ENCODE results near the gene MPPE1.
A peak's percentile ranks its signal among the peaks of the same experiment; 100 is the strongest.
"Not testable (repeated sequence)": the region's sequence is repeated elsewhere in the genome, so short reads cannot be mapped to it uniquely, and the experiment has no call there.

Gene MPPE1

DNA sequence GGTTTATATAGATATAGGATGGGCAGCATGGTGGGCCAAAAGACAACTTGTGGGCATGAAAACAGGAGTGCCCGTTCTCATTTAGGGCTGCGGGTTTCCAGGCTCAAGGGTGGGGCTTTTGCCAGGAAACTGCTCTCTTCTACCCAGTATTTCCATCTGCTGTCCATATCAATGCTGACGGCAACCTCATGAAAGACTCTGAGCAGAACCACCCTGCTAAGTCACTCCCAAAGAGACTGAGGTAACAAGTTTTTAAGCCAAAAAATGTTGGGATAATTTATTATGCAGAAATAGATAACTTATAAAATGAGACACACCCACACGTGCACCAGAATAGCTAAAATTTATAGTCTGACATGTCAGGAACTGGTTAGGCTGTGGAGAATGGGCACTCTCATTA is 36.1 kb upstream of the MPPE1 start:
- peaks cover 13% of the 10 kb centered on the region for H3K4me1 Mint-ChIP-seq (ENCODE audit: low read depth)
- no peak overlapping the region for H3K27ac Mint-ChIP-seq
- no peaks in the 10 kb centered on the region for H3K36me3 Mint-ChIP-seq (ENCODE audit: low read depth)
- H3K4me3 Mint-ChIP-seq, result no peak overlapping the region
- no peaks in the 10 kb centered on the region for H3K9me3 Mint-ChIP-seq
- H3K27me3 Mint-ChIP-seq, result no peaks in the 10 kb centered on the region

DNA sequence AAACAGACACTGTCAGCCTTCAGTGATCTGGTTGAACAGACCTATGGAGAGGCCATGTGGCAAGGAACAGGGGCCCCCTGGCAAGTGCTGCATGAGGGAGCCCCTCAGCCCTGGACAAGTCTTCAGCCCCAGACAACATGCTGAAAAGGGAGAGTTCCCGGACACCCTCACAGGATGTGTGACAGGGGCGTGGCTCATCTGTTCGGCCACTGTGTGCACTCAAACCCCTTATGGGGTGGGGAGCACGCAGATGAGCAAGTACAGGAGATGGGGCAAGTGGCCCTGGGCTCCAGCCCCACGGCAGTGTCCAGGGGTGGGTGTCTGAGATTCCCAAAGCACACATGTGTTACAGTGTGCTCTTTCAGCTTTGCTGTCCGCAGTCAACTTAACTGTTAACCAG is 35.4 kb upstream of the MPPE1 start:
- H3K4me3 Mint-ChIP-seq, result no peak overlapping the region

DNA sequence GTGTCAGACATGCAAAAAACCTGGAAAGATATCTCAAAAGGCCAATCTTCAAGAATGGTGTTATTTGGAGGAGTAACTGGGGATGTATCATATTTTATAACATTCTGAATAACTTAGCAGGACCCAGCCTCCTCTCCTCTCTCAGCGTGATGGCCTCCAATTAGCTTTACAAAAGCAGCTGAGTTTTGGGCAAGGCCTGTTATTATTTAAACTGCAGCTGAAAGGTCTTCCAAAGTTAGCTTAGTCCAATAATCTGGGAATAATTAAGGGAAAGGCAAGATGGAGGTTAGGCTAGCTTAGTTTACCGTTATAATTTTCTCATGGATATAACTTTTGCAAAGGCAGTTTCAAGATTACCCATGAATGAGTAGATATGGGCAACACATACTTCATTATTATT is 32.8 kb upstream of the MPPE1 start:
- Mint-ChIP-seq H3K27me3 (no peaks in the 10 kb centered on the region), H3K36me3 (ENCODE audit: low read depth) (no peaks in the 10 kb centered on the region), H3K4me1 (ENCODE audit: low read depth) (no peaks in the 10 kb centered on the region)

More for the DNA sequence above, 35.4 kb upstream of the MPPE1 start:
- Mint-ChIP-seq H3K27me3 (no peaks in the 10 kb centered on the region), H3K9me3 (no peaks in the 10 kb centered on the region), H3K4me1 (ENCODE audit: low read depth) (peaks cover 13% of the 10 kb centered on the region), H3K36me3 (ENCODE audit: low read depth) (no peaks in the 10 kb centered on the region), H3K27ac (no peak overlapping the region)

DNA sequence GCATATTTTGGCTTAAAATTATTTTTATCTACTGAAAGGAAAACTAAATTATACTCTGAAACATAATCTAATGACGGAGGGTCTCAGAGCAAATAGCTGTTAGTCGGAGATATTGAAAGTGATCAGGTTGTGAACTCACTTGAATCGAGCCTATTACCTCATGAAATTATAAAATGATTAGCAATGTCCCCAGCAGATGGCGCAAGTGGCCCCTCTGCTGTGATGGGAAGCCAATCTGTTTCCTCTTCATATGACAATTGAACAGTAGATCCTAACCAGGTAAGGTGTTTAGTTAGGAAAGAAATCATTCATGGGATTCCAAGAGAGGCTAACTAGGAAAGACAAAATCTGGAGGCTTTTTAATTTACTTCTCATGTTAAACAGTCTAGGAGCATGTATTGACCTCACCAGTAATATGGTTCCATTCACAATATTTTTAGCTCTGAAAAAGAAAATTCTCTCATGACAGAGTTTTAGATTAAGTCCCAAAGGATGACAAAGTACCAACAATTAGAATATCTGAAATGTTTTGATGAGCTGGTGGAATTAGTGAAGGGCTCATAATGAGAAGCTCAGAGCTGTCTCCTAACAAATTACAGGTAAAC is 29.9 kb upstream of the MPPE1 start:
- Mint-ChIP-seq H3K9me3 (no peaks in the 10 kb centered on the region), H3K4me3 (no peak overlapping the region), H3K27ac (no peak overlapping the region), H3K4me1 (ENCODE audit: low read depth) (no peaks in the 10 kb centered on the region), H3K36me3 (ENCODE audit: low read depth) (no peaks in the 10 kb centered on the region), H3K27me3 (no peaks in the 10 kb centered on the region)

More for the DNA sequence above, 32.8 kb upstream of the MPPE1 start:
- Mint-ChIP-seq H3K9me3 (no peaks in the 10 kb centered on the region), H3K4me3 (no peak overlapping the region), H3K27ac (no peak overlapping the region)

DNA sequence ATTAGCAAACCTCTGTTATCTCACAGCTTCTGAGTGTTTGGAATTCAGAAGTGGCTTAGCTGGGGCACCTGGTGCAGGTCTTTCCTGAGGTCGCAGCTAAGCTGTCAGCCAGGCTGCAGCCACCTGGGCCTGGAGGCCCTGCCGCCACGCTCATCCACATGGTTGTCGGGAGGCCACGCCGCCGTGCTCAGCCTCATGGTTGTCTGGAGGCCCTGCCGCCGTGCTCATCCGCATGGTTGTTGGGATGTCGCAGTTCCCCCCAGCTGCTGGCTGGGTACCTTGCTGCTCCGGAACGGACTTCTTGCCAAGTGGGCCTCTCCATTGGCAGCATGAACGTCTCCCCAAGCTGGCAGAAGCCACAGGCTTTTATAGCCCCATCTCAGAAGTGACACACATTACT is 24.3 kb upstream of the MPPE1 start:
- Mint-ChIP-seq H3K36me3 (ENCODE audit: low read depth) (no peaks in the 10 kb centered on the region), H3K27ac (no peak overlapping the region), H3K27me3 (no peaks in the 10 kb centered on the region), H3K4me3 (no peak overlapping the region), H3K9me3 (no peaks in the 10 kb centered on the region), H3K4me1 (ENCODE audit: low read depth) (no peaks in the 10 kb centered on the region)

DNA sequence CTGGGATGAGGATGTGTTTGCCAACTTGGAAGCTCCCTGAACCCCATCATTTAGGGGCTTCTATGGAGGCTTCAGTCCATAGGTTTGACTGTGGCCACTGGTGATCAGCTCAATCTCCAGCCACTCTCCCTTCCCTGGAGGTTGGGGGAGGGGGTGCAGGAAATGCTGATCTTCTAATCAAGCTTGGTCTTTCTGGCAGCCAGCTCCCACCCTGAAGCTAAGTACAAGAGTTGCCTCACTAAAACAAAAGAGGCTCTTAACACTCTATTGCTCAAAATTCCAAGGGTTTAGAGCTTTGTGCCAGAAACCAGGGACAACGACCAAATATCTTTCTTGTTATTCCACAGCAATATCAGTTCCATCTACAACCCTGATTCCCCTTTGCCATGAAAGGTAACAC is 19.4 kb upstream of the MPPE1 start:
- no peaks in the 10 kb centered on the region for H3K4me1 Mint-ChIP-seq (ENCODE audit: low read depth)
- no peak overlapping the region for H3K4me3 Mint-ChIP-seq
- H3K27me3 Mint-ChIP-seq, result no peaks in the 10 kb centered on the region
- H3K9me3 Mint-ChIP-seq, result no peaks in the 10 kb centered on the region
- H3K27ac Mint-ChIP-seq, result no peak overlapping the region
- H3K36me3 Mint-ChIP-seq (ENCODE audit: low read depth), result no peaks in the 10 kb centered on the region

DNA sequence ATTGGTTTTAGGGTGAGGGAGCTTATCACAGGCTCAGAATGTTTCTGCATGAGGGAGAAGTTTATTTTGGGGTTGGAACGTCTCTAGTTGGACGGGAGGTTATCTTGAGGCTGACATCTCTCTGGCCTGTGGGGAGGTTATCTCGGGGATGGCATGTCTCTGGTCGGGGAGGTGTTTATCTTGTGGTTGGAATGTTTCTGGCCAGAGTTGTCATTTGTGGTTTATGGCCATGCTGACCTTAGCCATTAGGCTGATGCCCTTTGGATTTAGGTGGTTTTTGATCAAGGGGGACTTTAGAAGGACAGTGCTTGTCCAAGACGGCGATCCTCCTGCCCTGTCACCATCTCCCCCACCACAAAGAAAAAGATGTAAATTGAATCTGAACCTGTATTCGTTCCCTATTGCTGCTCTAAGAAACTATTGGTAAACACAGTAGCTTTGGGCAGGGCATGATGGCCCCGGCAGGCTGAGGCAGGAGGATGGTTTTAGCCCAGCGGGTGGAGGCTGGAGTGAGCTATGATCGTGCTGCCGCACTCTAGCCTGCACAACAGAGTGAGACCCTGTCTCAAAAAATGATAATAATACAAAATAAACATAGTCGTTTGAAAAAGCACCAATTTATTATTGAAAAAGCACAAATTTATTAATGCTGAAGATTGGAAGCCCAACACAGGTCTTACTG is 17.8 kb upstream of the MPPE1 start:
- no peak overlapping the region for H3K27ac Mint-ChIP-seq
- H3K9me3 Mint-ChIP-seq, result no peaks in the 10 kb centered on the region
- H3K27me3 Mint-ChIP-seq, result no peaks in the 10 kb centered on the region
- no peak overlapping the region for H3K4me3 Mint-ChIP-seq
- no peaks in the 10 kb centered on the region for H3K4me1 Mint-ChIP-seq (ENCODE audit: low read depth)
- no peaks in the 10 kb centered on the region for H3K36me3 Mint-ChIP-seq (ENCODE audit: low read depth)

DNA sequence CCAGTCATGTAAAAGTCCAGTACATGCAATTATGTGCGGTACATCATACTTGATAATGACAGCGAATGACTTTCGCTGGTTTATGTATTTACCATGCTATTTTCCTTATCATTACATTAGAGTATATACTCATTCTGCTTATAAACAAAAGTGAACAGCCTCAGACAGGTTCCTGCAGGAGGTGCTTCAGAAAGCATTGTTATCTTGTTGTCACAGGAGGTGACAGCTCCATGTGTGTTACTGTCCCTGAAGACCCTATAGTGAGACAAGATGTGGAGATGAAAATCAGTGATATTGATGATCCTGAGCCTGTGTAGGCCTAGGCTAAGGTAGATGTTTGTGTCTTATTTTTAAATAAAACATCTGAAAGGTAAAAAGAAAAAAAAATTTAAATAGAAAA is 15.3 kb upstream of the MPPE1 start:
- H3K27ac Mint-ChIP-seq, result no peak overlapping the region
- no peak overlapping the region for H3K4me3 Mint-ChIP-seq
- no peaks in the 10 kb centered on the region for H3K36me3 Mint-ChIP-seq (ENCODE audit: low read depth)
- no peaks in the 10 kb centered on the region for H3K27me3 Mint-ChIP-seq
- H3K9me3 Mint-ChIP-seq, result no peaks in the 10 kb centered on the region
- no peaks in the 10 kb centered on the region for H3K4me1 Mint-ChIP-seq (ENCODE audit: low read depth)

DNA sequence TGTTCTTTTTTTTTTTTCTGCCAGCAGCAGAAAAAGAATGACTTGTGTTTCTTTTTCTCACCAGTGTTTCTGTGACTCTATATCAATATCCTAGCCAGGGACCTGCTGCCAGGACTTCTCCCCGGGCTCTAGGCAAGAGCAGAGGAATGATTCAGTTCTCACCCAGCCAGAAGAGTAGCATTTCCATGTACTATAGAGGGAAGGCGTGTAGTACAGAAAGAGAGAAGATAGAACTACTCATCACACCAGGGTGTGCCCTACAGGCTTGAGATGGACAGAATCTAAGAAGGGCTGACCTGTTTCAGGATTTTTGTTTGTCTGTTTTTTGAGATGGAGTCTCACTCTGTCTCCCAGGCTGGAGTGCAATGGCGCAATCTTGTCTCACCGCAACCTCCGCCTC is 11.4 kb upstream of the MPPE1 start:
- not testable (repeated sequence) for H3K27ac Mint-ChIP-seq; H3K4me3 Mint-ChIP-seq; H3K27me3 Mint-ChIP-seq; H3K4me1 Mint-ChIP-seq (ENCODE audit: low read depth); H3K36me3 Mint-ChIP-seq (ENCODE audit: low read depth); H3K9me3 Mint-ChIP-seq

DNA sequence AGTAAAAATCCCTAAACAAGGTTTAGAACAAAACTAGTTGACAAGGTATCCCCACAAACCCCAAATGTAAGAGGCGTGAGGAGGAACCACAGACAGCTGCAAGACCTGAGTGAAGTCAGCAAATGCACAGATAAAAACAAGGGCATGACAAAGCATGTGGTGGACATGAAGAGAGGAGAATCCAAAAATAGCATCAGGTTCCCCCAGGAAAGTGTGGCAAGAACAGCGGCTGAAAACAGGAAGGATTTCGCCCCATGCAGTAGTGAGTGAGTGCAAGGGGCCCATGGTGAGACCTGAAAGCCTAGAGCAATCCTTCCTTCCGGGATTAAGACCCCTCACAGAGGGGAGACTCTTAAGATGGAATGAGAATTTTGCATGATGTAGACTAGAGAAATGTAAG is 8.8 kb upstream of the MPPE1 start:
- not testable (repeated sequence) for H3K27me3 Mint-ChIP-seq; H3K4me3 Mint-ChIP-seq; H3K27ac Mint-ChIP-seq; H3K4me1 Mint-ChIP-seq (ENCODE audit: low read depth); H3K36me3 Mint-ChIP-seq (ENCODE audit: low read depth); H3K9me3 Mint-ChIP-seq

DNA sequence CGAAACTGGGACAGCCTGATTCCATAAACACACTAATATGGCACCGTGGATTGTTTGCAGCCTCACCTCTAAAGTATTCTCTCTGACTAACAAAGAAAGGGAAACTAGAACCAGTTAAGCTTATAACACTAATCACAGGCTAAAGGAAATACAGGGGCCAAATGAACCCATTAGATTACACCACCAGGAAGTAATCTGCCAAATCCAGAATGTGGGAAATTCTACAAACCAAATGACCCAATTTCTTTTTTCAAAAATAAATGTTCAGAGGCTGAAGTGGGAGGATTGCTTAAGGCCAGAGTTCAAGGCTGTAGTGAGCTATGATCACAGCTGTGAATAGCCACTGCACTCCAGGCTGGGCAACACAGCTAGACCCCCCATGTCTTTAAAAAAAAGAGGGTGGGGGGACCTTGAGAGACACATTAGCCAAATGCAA is 1.5 kb upstream of the MPPE1 start:
- peak overlapping the region; percentile 82 for H3K4me3 Mint-ChIP-seq
- H3K4me1 Mint-ChIP-seq (ENCODE audit: low read depth), result peaks cover 20% of the 10 kb centered on the region
- no peak overlapping the region for H3K27ac Mint-ChIP-seq
- peaks cover 9% of the 10 kb centered on the region for H3K36me3 Mint-ChIP-seq (ENCODE audit: low read depth)
- no peaks in the 10 kb centered on the region for H3K9me3 Mint-ChIP-seq
- H3K27me3 Mint-ChIP-seq, result no peaks in the 10 kb centered on the region

DNA sequence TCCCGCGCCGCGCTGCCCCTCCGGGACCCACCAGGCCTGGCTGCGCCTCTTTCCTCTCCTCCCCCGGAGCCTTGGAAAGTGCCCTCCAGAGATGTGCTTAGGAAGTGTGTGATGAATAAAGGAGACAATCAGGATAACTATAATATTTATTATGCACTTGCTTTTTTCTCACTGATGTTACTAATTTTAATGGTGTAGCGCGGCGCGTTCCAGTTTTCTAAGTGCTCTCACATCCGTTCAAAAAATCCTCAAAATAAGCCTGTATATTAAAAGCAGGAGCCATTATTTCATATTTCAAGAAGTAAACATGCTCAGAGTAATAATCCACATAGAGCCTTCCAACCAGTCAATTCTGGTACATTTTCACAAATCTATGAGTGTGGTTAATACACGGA is 941 bp upstream of the MPPE1 start:
- H3K27ac Mint-ChIP-seq, result peak overlapping the region; percentile 66
- no peaks in the 10 kb centered on the region for H3K9me3 Mint-ChIP-seq
- no peaks in the 10 kb centered on the region for H3K27me3 Mint-ChIP-seq
- H3K4me3 Mint-ChIP-seq, result peak overlapping the region; percentile 82
- peaks cover 10% of the 10 kb centered on the region for H3K36me3 Mint-ChIP-seq (ENCODE audit: low read depth)
- H3K4me1 Mint-ChIP-seq (ENCODE audit: low read depth), result peaks cover 20% of the 10 kb centered on the region

DNA sequence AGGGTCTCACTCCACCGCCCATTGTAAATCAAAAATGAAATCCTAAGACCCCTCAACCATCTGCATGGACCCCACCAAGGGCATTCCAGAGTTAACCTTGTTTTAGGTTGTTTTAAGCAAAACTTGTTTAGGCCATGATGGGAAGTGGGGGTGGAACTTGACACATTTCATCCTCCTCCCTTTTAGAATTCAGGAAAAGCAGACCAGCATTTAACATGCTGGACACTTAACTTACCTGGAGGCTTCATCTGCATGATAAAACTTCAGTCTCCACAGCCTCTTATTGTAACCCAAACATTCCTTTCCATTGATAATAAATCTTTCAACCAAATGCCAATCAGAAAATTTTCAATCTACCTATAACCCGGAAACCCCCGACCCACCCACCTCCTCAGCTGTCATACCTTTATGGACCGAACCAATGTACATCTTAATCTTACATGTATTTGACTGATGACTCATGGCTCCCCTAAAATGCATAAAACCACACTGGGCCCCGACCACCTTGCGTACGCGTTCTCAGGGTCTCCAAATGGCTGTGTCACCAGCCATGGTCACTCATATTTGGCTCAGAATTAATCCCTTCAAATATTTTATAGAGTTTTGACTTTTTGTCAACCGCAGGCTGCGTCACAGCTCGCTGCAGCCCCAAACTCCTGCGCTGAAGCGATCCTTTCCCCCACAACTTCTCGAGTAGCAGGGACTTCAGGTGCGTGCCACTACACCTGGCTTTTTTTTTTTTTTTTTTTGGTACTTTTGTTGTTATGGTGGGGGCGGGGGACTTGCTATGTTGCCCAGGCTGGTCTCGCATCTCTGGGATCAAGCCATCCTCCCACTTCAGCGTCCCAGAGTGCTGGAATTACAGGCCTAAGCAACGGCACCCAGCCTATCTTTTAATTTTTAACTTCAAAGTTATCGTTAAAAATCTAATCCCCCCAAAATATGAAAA is 917 bp downstream of the MPPE1 start:
- Mint-ChIP-seq H3K36me3 (ENCODE audit: low read depth) (peaks cover 21% of the 10 kb centered on the region), H3K27me3 (no peaks in the 10 kb centered on the region), H3K9me3 (no peaks in the 10 kb centered on the region), H3K4me1 (ENCODE audit: low read depth) (peaks cover 20% of the 10 kb centered on the region), H3K4me3 (peak overlapping the region; percentile 93), H3K27ac (peak overlapping the region; percentile 70)

DNA sequence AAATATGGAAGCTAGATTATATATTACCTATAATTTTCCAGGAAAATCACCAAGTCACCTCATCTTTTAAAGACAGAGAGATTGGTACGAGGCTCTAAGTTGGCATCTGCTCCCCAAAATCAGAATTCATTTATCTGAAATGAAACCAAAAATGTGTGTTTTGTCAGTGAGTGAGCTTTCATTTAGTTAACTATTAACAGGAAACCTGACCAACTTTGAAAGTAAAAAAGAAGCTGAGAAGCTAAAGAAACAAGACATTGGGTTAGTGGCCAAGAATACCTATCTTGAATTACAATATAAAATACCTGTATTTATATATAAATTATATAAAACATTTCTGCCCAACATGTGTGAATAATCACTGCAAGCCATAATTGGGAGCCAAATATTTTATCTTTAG is 1.9 kb downstream of the MPPE1 start:
- Mint-ChIP-seq H3K4me1 (ENCODE audit: low read depth) (peaks cover 20% of the 10 kb centered on the region), H3K27me3 (no peaks in the 10 kb centered on the region), H3K9me3 (no peaks in the 10 kb centered on the region), H3K4me3 (no peak overlapping the region), H3K36me3 (ENCODE audit: low read depth) (peaks cover 28% of the 10 kb centered on the region), H3K27ac (no peak overlapping the region)

DNA sequence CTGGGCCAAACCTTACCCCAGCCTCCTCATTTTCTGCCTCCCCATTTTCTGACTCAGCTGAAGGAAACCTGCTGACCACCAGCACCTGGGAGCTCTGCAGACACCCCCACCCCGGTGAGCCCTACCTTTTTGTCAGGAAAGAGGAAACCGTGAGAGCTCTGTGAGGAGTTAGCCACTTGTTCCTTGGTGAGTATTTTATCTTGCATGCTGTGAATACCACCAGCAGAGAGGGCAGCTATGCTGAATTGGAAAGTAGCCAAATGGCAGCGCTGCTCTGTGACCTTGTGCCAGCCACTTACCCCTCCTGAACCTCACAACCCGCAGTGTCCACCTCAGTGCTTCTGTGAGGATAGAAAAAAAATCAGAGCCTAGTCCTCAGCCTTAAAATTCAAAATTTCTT is 2.5 kb downstream of the MPPE1 start:
- Mint-ChIP-seq H3K9me3 (no peaks in the 10 kb centered on the region), H3K4me3 (no peak overlapping the region), H3K27ac (no peak overlapping the region), H3K4me1 (ENCODE audit: low read depth) (peaks cover 20% of the 10 kb centered on the region), H3K36me3 (ENCODE audit: low read depth) (peaks cover 28% of the 10 kb centered on the region), H3K27me3 (no peaks in the 10 kb centered on the region)

Measured in stimulated activated naive CD8-positive, alpha-beta T cell treated with anti-CD3 and anti-CD28 coated beads, Interleukin-15, Interleukin-2, amounts not matched to agents 100 ng/mL and 50 ng/mL, for 24 hours (primary cell).